Thyroid gland (tissue), 4 donors: ENCODE measurements around the gene TGM1. TPM values are rescaled to one million over a fixed set of nuclear protein-coding genes. Genes with fewer than 3 reads are reported as not detected.
A peak's percentile ranks its signal among the peaks of the same experiment; 100 is the strongest.

ENCODE experiments used
- DNase-seq, 2 donors: peaks; one replicate each; pipeline ENCODE4 v3.0.0-alpha.2; 2019
- H3K27ac ChIP-seq, 3 donors: fragments of 200-600 bp; sonication (generic); 1 replicate in 2 of 3; 2 replicates in 1 of 3; pipeline ENCODE4 v1.5.1; 2016 to 2019; ENCODE audit warnings: mild to moderate bottlenecking in 1 of 3, moderate library complexity in 1 of 3
- H3K27me3 ChIP-seq: fragments of 200-600 bp; sonication (generic); one replicate; pipeline ENCODE4 v1.5.1; 2019
- H3K36me3 ChIP-seq, 2 donors: fragments of 200-600 bp; sonication (generic); one replicate each; pipeline ENCODE4 v1.5.1; 2016 to 2019
- H3K4me1 ChIP-seq, 2 donors: fragments of 200-600 bp; sonication (generic); one replicate each; pipeline ENCODE4 v1.5.1; 2017 to 2019
- H3K4me3 ChIP-seq, 3 donors: fragments of 200-600 bp; sonication (generic); replicated peaks in 1 of 3; 1 replicate in 2 of 3; 2 replicates in 1 of 3; pipeline ENCODE4 v1.5.1; 2016; ENCODE audit warnings: mild to moderate bottlenecking in 1 of 3
- H3K9me3 ChIP-seq: fragments of 200-600 bp; sonication (generic); one replicate; pipeline ENCODE4 v1.5.1; 2017
- POLR2A ChIP-seq, 2 donors: fragments of 450-650 bp; IDR thresholded peaks; one replicate each; pipeline ENCODE4 v1.6.1; 2017; ENCODE audit warnings: antibody characterized with exemption in 2 of 2, mild to moderate bottlenecking in 2 of 2, moderate library complexity in 1 of 2
- WGBS, 2 donors: methylation state at CpG; one replicate each; pipeline ENCODE4 v1.1.5; 2017; 5-methylcytosine and 5-hydroxymethylcytosine counted together
- intact Hi-C: fragments of 100-400 bp; cut with DNase I; formaldehyde crosslinking; loops from one replicate; pipeline ENCODE4 v1.15.1; 2023
- total RNA-seq, 4 donors: library from RNA; depleted of rRNA; stranded (reverse); fragments of >200 nt; gene quantifications; one replicate each; pipeline ENCODE4 v1.2.3, GENCODE V29; 2016
- TF ChIP-seq, protein P1 (sequence below), 6 experiments: fragments of 200-600 bp in 3 of 6; fragments of 450-650 bp in 3 of 6; sonication (generic) in 3 of 6; IDR thresholded peaks; one replicate each; pipeline ENCODE4 v1.5.1; 2016 to 2019; ENCODE audit warnings: antibody characterized with exemption in 6 of 6, mild to moderate bottlenecking in 2 of 6, inconsistent platforms in 1 of 6, moderate library complexity in 1 of 6

TGM1 gene
- total RNA-seq, 4 donors from 2014 or later: 1.9 to 2.8 (median 2.0) TPM

- TF ChIP-seq, protein P1, sequence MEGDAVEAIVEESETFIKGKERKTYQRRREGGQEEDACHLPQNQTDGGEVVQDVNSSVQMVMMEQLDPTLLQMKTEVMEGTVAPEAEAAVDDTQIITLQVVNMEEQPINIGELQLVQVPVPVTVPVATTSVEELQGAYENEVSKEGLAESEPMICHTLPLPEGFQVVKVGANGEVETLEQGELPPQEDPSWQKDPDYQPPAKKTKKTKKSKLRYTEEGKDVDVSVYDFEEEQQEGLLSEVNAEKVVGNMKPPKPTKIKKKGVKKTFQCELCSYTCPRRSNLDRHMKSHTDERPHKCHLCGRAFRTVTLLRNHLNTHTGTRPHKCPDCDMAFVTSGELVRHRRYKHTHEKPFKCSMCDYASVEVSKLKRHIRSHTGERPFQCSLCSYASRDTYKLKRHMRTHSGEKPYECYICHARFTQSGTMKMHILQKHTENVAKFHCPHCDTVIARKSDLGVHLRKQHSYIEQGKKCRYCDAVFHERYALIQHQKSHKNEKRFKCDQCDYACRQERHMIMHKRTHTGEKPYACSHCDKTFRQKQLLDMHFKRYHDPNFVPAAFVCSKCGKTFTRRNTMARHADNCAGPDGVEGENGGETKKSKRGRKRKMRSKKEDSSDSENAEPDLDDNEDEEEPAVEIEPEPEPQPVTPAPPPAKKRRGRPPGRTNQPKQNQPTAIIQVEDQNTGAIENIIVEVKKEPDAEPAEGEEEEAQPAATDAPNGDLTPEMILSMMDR (IDR thresholded peaks at IDR 0.05): peak in 4 of 6 experiments; percentile 9 to 32 (median 19)
- no peak for TF ChIP-seq POLR2A (IDR thresholded peaks at IDR 0.05)
- H3K4me3 ChIP-seq: no peak overlapping the region
- WGBS, 2 donors: 56 to 59% methylated on average over 5 of the region's 5 CpGs
- no peak for DNase-seq
- intact Hi-C loops: no loop called here
- peaks cover 4 to 10% of the 10 kb centered on the region in 2 donors for H3K36me3 ChIP-seq
- no peaks in the 10 kb centered on the region for H3K27me3 ChIP-seq
- no peak overlapping the region for H3K27ac ChIP-seq
- H3K4me1 ChIP-seq: peaks cover 15 to 17% of the 10 kb centered on the region in 2 donors
- H3K9me3 ChIP-seq: no peaks in the 10 kb centered on the region
These were observed 34.4 kb upstream of the TGM1 start for GRCh38 chr14:24297190-24297964.

DNA sequence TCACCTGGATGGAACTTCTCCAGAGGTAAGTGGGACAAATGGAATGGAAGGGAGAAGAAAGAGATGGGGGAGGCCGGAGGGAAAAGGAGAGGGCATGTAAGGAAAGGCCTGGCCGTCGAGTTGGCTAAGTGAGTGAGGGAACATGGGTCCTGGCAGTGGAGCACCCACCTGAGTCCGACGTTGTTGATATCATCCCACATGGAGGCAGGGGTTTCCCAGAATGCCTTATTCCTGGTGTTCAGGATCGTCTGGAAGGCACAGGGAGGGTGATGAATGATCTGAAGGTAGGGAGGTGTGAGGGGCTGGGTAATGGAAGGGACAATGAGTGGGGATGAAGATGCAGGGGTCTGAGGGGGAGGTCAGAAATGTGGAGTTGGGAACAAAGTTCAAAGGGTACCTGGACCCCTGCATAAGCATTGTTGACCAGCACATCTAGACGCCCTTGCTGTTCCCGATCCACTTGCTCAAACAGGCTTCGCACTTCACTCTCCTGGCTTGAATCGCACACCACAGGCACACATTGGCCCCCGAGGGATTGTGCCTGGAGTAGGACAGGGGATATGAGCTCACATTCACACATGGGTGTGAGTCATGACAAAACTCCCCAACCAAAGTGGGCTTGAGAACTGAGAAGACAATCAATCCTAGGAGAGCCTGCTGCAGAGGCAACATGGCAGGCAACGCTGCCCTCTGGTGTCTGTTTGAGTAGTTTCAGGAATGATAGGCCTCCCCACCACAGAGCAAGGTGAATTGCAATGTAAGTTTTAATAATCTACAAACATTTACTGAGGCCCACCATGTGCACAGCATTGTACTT lies 33.6 kb upstream of the TGM1 start:
- Histone ChIP-seq H3K36me3 (peaks cover 0 to 10% of the 10 kb centered on the region in 2 donors), H3K27ac (no peak overlapping the region), H3K27me3 (no peaks in the 10 kb centered on the region), H3K9me3 (no peaks in the 10 kb centered on the region), H3K4me3 (no peak overlapping the region), H3K4me1 (peaks cover 15 to 17% of the 10 kb centered on the region in 2 donors)
- intact Hi-C loops: no loop called here
- peak; percentile 54 to 60 for DNase-seq
- WGBS, 2 donors: 67 to 68% methylated on average over 12 of the region's 12 CpGs
- TF ChIP-seq, protein P1 (IDR thresholded peaks at IDR 0.05): peak; percentile 24 to 69 (median 54)
- TF ChIP-seq POLR2A (IDR thresholded peaks at IDR 0.05): no peak

GRCh38 chr14:24293525-24293924 lies 30.5 kb upstream of the TGM1 start:
- peaks cover 0 to 3% of the 10 kb centered on the region in 2 donors for H3K4me1 ChIP-seq
- H3K9me3 ChIP-seq: no peaks in the 10 kb centered on the region
- no peak for DNase-seq
- H3K4me3 ChIP-seq: no peak overlapping the region
- 89 to 96% methylated on average over 2 of the region's 2 CpGs for WGBS, 2 donors
- no peak for TF ChIP-seq POLR2A (IDR thresholded peaks at IDR 0.05)
- TF ChIP-seq, protein P1 (IDR thresholded peaks at IDR 0.05): no peak
- intact Hi-C loops: no loop called here
- H3K27ac ChIP-seq: no peak overlapping the region
- H3K27me3 ChIP-seq: no peaks in the 10 kb centered on the region
- peaks cover 7 to 17% of the 10 kb centered on the region in 2 donors for H3K36me3 ChIP-seq

DNA sequence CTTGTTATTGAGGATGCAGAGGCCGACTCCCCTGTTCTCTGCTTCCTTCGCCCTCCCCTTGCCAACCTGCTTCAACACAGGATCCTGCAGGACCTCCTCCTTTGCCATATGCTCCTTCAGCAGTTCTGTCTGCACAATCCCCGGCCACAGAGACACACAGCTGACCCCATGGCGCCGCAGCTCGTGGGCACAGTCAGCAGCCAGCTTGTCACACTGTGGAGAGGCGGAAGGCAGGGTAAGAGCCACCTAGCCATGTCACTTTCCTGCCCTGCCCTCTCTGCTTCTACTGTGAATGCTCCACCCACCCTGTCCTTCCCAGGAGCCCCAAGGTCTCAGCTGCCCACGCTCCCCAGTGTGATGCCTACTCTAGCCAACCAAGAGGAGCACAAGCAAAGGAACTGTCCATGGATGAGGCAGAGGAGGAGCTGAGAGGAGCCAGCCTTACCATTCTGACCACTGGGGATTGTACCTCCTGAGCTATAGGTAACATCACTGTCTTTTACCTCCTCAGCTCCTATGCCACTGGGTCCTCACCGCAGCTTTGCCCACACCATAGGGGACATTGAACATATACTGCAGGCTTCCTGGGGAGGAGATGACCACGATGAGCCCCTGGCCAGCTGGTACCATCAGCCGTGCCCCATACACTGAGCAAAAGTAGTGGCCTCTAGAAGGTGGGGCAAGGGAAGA lies 29.3 kb upstream of the TGM1 start:
- no peaks in the 10 kb centered on the region for H3K4me1 ChIP-seq
- no peak overlapping the region for H3K4me3 ChIP-seq
- 94 to 95% methylated on average over 11 of the region's 11 CpGs for WGBS, 2 donors
- no peak for DNase-seq
- H3K27me3 ChIP-seq: no peaks in the 10 kb centered on the region
- no peak overlapping the region for H3K27ac ChIP-seq
- intact Hi-C loops: no loop called here
- no peak for TF ChIP-seq POLR2A (IDR thresholded peaks at IDR 0.05)
- TF ChIP-seq, protein P1 (IDR thresholded peaks at IDR 0.05): no peak
- no peaks in the 10 kb centered on the region for H3K9me3 ChIP-seq
- peaks cover 7 to 17% of the 10 kb centered on the region in 2 donors for H3K36me3 ChIP-seq
